ENCODE results near the gene PIGB.

DNA sequence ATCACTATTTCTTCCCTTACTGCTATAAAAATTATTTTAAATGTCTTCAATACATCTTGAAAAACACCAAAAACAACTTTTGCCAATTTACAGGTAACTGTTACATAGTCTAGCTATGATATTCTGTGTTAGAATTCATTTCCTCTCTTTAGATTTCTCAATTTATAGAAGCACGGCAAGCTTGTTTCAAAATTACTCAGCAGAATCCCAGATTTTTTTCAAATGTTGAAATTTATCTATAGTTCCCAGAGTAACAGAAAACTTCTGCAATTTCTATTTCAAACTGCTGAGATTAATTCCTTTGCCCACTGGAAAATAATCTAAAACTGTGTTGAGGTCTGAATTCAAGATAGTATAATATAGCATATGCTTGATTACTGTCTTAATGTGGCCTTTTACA, 48.0 kb downstream of the PIGB start:
- TF ChIP-seq, protein P1, sequence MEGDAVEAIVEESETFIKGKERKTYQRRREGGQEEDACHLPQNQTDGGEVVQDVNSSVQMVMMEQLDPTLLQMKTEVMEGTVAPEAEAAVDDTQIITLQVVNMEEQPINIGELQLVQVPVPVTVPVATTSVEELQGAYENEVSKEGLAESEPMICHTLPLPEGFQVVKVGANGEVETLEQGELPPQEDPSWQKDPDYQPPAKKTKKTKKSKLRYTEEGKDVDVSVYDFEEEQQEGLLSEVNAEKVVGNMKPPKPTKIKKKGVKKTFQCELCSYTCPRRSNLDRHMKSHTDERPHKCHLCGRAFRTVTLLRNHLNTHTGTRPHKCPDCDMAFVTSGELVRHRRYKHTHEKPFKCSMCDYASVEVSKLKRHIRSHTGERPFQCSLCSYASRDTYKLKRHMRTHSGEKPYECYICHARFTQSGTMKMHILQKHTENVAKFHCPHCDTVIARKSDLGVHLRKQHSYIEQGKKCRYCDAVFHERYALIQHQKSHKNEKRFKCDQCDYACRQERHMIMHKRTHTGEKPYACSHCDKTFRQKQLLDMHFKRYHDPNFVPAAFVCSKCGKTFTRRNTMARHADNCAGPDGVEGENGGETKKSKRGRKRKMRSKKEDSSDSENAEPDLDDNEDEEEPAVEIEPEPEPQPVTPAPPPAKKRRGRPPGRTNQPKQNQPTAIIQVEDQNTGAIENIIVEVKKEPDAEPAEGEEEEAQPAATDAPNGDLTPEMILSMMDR (IDR thresholded peaks at IDR 0.05; ENCODE audit: low read depth, low read length, missing input control): no peak
- TF ChIP-seq RAD21 (IDR thresholded peaks at IDR 0.05): no peak
- TF ChIP-seq, protein P2, sequence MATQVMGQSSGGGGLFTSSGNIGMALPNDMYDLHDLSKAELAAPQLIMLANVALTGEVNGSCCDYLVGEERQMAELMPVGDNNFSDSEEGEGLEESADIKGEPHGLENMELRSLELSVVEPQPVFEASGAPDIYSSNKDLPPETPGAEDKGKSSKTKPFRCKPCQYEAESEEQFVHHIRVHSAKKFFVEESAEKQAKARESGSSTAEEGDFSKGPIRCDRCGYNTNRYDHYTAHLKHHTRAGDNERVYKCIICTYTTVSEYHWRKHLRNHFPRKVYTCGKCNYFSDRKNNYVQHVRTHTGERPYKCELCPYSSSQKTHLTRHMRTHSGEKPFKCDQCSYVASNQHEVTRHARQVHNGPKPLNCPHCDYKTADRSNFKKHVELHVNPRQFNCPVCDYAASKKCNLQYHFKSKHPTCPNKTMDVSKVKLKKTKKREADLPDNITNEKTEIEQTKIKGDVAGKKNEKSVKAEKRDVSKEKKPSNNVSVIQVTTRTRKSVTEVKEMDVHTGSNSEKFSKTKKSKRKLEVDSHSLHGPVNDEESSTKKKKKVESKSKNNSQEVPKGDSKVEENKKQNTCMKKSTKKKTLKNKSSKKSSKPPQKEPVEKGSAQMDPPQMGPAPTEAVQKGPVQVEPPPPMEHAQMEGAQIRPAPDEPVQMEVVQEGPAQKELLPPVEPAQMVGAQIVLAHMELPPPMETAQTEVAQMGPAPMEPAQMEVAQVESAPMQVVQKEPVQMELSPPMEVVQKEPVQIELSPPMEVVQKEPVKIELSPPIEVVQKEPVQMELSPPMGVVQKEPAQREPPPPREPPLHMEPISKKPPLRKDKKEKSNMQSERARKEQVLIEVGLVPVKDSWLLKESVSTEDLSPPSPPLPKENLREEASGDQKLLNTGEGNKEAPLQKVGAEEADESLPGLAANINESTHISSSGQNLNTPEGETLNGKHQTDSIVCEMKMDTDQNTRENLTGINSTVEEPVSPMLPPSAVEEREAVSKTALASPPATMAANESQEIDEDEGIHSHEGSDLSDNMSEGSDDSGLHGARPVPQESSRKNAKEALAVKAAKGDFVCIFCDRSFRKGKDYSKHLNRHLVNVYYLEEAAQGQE (IDR thresholded peaks at IDR 0.05): no peak

Measured in liver (tissue), 3 donors.